CD4-positive, CD25-positive, alpha-beta regulatory T cell (primary cell): ENCODE data around the gene NR2E1. TPM values are rescaled to one million over a fixed set of nuclear protein-coding genes. Genes with fewer than 3 reads are reported as not detected.

Experiments used
- ATAC-seq, 2 donors: fragments of 150-1000 bp; cut with Tn5 transposase; one replicate each; pipeline ENCODE4 v1.10.0; 2021; ENCODE audit warnings: low read depth in 2 of 2, moderate number of reproducible peaks in 2 of 2, moderate library complexity in 1 of 2
- DNase-seq, 3 donors: peaks; one replicate each; pipeline versions ENCODE4 v3.0.0 to v3.0.0-alpha.2; 2012 to 2022; ENCODE audit warnings: mixed read lengths in 1 of 3
- H3K27ac ChIP-seq: one replicate; pipeline ENCODE4 v1.7.0; 2013; ENCODE audit warnings: mild to moderate bottlenecking, low read length; ENCODE audit not compliant: insufficient read depth, poor library complexity, severe bottlenecking
- H3K27me3 ChIP-seq: one replicate; pipeline ENCODE4 v1.7.0; 2013; ENCODE audit warnings: low read length; ENCODE audit not compliant: control insufficient read depth, insufficient read depth
- H3K36me3 ChIP-seq: one replicate; pipeline ENCODE4 v1.7.0; 2013; ENCODE audit warnings: mild to moderate bottlenecking, low read length, moderate library complexity; ENCODE audit not compliant: control insufficient read depth, insufficient read depth
- H3K4me1 ChIP-seq: 2 replicates; pipeline ENCODE4 v1.7.0; 2013; ENCODE audit warnings: mild to moderate bottlenecking, low read length; ENCODE audit not compliant: insufficient read depth, control insufficient read depth, poor library complexity, severe bottlenecking
- H3K4me3 ChIP-seq: one replicate; pipeline ENCODE4 v1.7.0; 2013; ENCODE audit warnings: low read depth, mild to moderate bottlenecking, low read length, moderate library complexity
- H3K9me3 ChIP-seq, 2 experiments: 1 replicate in 1 of 2; 2 replicates in 1 of 2; pipeline ENCODE4 v1.7.0; 2013; ENCODE audit warnings: low read length in 2 of 2, mild to moderate bottlenecking in 1 of 2, moderate library complexity in 1 of 2; ENCODE audit not compliant: control insufficient read depth in 2 of 2
- H3K27ac Mint-ChIP-seq, 3 donors: one replicate each; pipeline ENCODE4 v1.8.0; 2020 to 2022; ENCODE audit warnings: mild to moderate bottlenecking in 3 of 3, mixed read lengths in 3 of 3, moderate library complexity in 2 of 3
- H3K27me3 Mint-ChIP-seq: one replicate; pipeline ENCODE4 v1.8.0; 2022; ENCODE audit warnings: mild to moderate bottlenecking, mixed read lengths
- H3K36me3 Mint-ChIP-seq: one replicate; pipeline ENCODE4 v1.8.0; 2020; ENCODE audit warnings: mixed read lengths
- H3K4me1 Mint-ChIP-seq, 4 donors: one replicate each; pipeline ENCODE4 v1.8.0; 2020 to 2022; ENCODE audit warnings: mixed read lengths in 4 of 4, mild to moderate bottlenecking in 1 of 4
- H3K4me3 Mint-ChIP-seq, 4 donors: one replicate each; pipeline ENCODE4 v1.8.0; 2020 to 2022; ENCODE audit warnings: mild to moderate bottlenecking in 4 of 4, mixed read lengths in 4 of 4, moderate library complexity in 3 of 4
- H3K9me3 Mint-ChIP-seq, 7 donors: one replicate each; pipeline ENCODE4 v1.8.0; 2020 to 2022; ENCODE audit warnings: mixed read lengths in 7 of 7, mild to moderate bottlenecking in 3 of 7, moderate library complexity in 2 of 7
- polyA plus RNA-seq, 4 donors: library from polyadenylated mRNA; unstranded; fragments of 300-500 nt; fragmentation: Illumina TruSeq; gene quantifications; one replicate each; pipeline ENCODE4 v1.2.3, GENCODE V29; 2021
- total RNA-seq: library from RNA; stranded (reverse); gene quantifications from one replicate; pipeline ENCODE4 v1.2.3, GENCODE V29; 2022

The NR2E1 gene
- total and polyA plus RNA-seq, 5 donors from 2014 or later, result not detected

- H3K27ac Mint-ChIP-seq, result no peak overlapping the region
- H3K27ac ChIP-seq, result no peak overlapping the region
- peaks cover 16% of the 10 kb centered on the region for H3K4me1 ChIP-seq
- H3K4me1 Mint-ChIP-seq, result peaks cover 0 to 19% (median 12%) of the 10 kb centered on the region in 4 donors
- H3K9me3 Mint-ChIP-seq, result peaks cover 0 to 3% (median 0%) of the 10 kb centered on the region in 7 donors
- H3K36me3 ChIP-seq, result no peaks in the 10 kb centered on the region
- H3K27me3 ChIP-seq, result peaks cover 61% of the 10 kb centered on the region
- H3K36me3 Mint-ChIP-seq, result no peaks in the 10 kb centered on the region
- ATAC-seq, result no peak
- no peak for DNase-seq
- H3K27me3 Mint-ChIP-seq, result peaks cover 87% of the 10 kb centered on the region
- no peak overlapping the region for H3K4me3 ChIP-seq
- H3K4me3 Mint-ChIP-seq, result peak overlapping the region in 3 of 4 donors; percentile 56 to 71 (median 64)
- no peaks in the 10 kb centered on the region for H3K9me3 ChIP-seq
Measured at GRCh38 chr6:108157234-108157980, 8.4 kb upstream of the NR2E1 start.

DNA sequence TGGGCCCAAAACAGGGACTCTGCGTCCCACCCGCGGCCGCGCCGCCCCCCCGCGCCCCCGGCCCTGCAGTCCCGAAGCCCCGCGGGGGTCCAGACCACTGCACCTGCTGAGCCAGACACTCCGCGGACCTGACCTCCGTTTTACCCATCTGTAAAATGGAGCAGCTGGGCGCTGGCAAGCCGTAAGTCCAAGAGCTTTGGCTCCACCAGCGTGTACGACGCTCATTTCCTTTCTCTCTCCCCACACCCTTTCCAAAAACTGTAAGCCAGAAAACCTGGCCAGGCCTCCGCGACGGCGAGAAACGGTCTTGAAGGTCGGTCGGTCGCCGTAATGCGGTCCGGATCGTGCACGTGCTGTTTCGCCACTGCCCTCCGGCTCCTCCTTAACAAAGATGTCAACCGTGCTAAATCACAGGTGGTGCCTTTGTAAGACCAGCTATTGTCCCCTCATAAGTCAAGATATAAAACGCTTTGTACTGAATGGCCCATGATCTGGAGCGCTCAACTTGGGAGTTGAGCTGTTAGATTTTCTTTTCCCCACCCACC lies 7.8 kb upstream of the NR2E1 start:
- peak overlapping the region; percentile 51 to 82 (median 70) for H3K4me3 Mint-ChIP-seq
- H3K4me1 Mint-ChIP-seq, result peaks cover 0 to 19% (median 12%) of the 10 kb centered on the region in 4 donors
- H3K27ac ChIP-seq, result no peak overlapping the region
- H3K4me3 ChIP-seq, result no peak overlapping the region
- H3K27ac Mint-ChIP-seq, result no peak overlapping the region
- peaks cover 67% of the 10 kb centered on the region for H3K27me3 ChIP-seq
- peaks cover 87% of the 10 kb centered on the region for H3K27me3 Mint-ChIP-seq
- no peaks in the 10 kb centered on the region for H3K9me3 ChIP-seq
- H3K36me3 Mint-ChIP-seq, result no peaks in the 10 kb centered on the region
- ATAC-seq (no peak), DNase-seq (no peak)
- H3K36me3 ChIP-seq, result no peaks in the 10 kb centered on the region
- H3K4me1 ChIP-seq, result peaks cover 16% of the 10 kb centered on the region
- H3K9me3 Mint-ChIP-seq, result peaks cover 0 to 3% (median 0%) of the 10 kb centered on the region in 7 donors

GRCh38 chr6:108159981-108160380 lies 5.8 kb upstream of the NR2E1 start:
- Histone ChIP-seq H3K4me3 (no peak overlapping the region), H3K27me3 (peaks cover 66% of the 10 kb centered on the region), H3K36me3 (no peaks in the 10 kb centered on the region), H3K27ac (no peak overlapping the region), H3K4me1 (peaks cover 19% of the 10 kb centered on the region), H3K9me3 (no peaks in the 10 kb centered on the region)
- Mint-ChIP-seq H3K4me1 (peaks cover 0 to 25% (median 20%) of the 10 kb centered on the region in 4 donors), H3K4me3 (no peak overlapping the region), H3K9me3 (peaks cover 0 to 2% (median 0%) of the 10 kb centered on the region in 7 donors), H3K27me3 (peaks cover 86% of the 10 kb centered on the region), H3K36me3 (no peaks in the 10 kb centered on the region), H3K27ac (no peak overlapping the region)
- no peak for ATAC-seq
- DNase-seq, result no peak

DNA sequence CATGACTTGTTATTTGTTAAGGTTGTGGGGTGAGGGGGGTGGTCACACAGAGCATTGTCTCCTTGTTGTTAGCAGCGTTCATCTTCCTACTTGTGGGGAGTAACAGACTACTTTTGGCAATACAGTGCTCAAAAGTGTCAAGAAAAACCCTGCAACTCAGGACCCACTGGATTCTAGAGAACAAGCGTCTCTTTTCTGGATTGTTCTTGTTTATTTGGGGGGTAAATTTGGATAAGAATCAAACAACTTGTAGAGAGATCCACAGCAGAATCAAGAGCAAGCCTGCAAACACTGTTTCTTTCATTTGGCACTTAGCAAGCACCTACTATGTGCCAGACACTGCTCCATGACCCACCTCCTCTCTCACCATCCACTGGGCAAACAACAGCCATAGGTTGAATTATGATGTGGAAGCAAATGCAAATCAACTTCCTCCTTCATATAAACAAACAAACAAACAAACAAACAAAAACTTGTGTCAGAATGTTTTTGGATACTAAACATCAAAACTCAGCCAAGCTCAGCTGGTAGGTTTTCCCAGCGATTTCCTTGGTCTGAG lies 4.0 kb upstream of the NR2E1 start:
- peaks cover 85% of the 10 kb centered on the region for H3K27me3 Mint-ChIP-seq
- peak overlapping the region in 1 of 3 donors; percentile 11 for H3K27ac Mint-ChIP-seq
- H3K4me3 Mint-ChIP-seq, result no peak overlapping the region
- Histone ChIP-seq H3K9me3 (no peaks in the 10 kb centered on the region), H3K4me3 (no peak overlapping the region), H3K36me3 (no peaks in the 10 kb centered on the region), H3K27ac (no peak overlapping the region), H3K27me3 (peaks cover 58% of the 10 kb centered on the region), H3K4me1 (peaks cover 33% of the 10 kb centered on the region)
- no peaks in the 10 kb centered on the region for H3K36me3 Mint-ChIP-seq
- DNase-seq (no peak), ATAC-seq (no peak)
- H3K9me3 Mint-ChIP-seq, result peaks cover 0 to 2% (median 0%) of the 10 kb centered on the region in 7 donors
- peaks cover 0 to 35% (median 25%) of the 10 kb centered on the region in 4 donors for H3K4me1 Mint-ChIP-seq

- peak overlapping the region in 1 of 4 donors; percentile 62 for H3K4me3 Mint-ChIP-seq
- peaks cover 33% of the 10 kb centered on the region for H3K4me1 ChIP-seq
Measured at GRCh38 chr6:108163267-108163643, 2.6 kb upstream of the NR2E1 start.

GRCh38 chr6:108163644-108164542 lies 1.9 kb upstream of the NR2E1 start:
- Histone ChIP-seq H3K36me3 (no peaks in the 10 kb centered on the region), H3K4me1 (peaks cover 40% of the 10 kb centered on the region), H3K27ac (no peak overlapping the region), H3K9me3 (no peaks in the 10 kb centered on the region), H3K27me3 (peaks cover 58% of the 10 kb centered on the region), H3K4me3 (no peak overlapping the region)
- Mint-ChIP-seq H3K4me3 (peak overlapping the region in 2 of 4 donors; percentile 11 to 62), H3K36me3 (no peaks in the 10 kb centered on the region), H3K27ac (no peak overlapping the region), H3K4me1 (peaks cover 0 to 40% (median 17%) of the 10 kb centered on the region in 4 donors), H3K27me3 (peaks cover 88% of the 10 kb centered on the region), H3K9me3 (peaks cover 0 to 2% (median 0%) of the 10 kb centered on the region in 7 donors)
- no peak for ATAC-seq
- DNase-seq, result no peak

More at GRCh38 chr6:108163267-108163643, 2.6 kb upstream of the NR2E1 start:
- DNase-seq (no peak), ATAC-seq (no peak)
- Mint-ChIP-seq H3K27ac (no peak overlapping the region), H3K4me1 (peaks cover 0 to 40% (median 20%) of the 10 kb centered on the region in 4 donors), H3K27me3 (peaks cover 90% of the 10 kb centered on the region), H3K9me3 (peaks cover 0 to 2% (median 0%) of the 10 kb centered on the region in 7 donors), H3K36me3 (no peaks in the 10 kb centered on the region)
- peaks cover 60% of the 10 kb centered on the region for H3K27me3 ChIP-seq
- H3K4me3 ChIP-seq, result no peak overlapping the region
- no peaks in the 10 kb centered on the region for H3K9me3 ChIP-seq
- H3K27ac ChIP-seq, result no peak overlapping the region
- no peaks in the 10 kb centered on the region for H3K36me3 ChIP-seq

GRCh38 chr6:108164543-108164814 lies 1.3 kb upstream of the NR2E1 start:
- Histone ChIP-seq H3K27ac (no peak overlapping the region), H3K27me3 (peaks cover 52% of the 10 kb centered on the region), H3K9me3 (no peaks in the 10 kb centered on the region), H3K36me3 (no peaks in the 10 kb centered on the region), H3K4me3 (no peak overlapping the region), H3K4me1 (peaks cover 45% of the 10 kb centered on the region)
- H3K36me3 Mint-ChIP-seq, result no peaks in the 10 kb centered on the region
- H3K4me3 Mint-ChIP-seq, result no peak overlapping the region
- DNase-seq (no peak), ATAC-seq (no peak)
- peaks cover 0 to 2% (median 0%) of the 10 kb centered on the region in 7 donors for H3K9me3 Mint-ChIP-seq
- H3K27ac Mint-ChIP-seq, result no peak overlapping the region
- peaks cover 89% of the 10 kb centered on the region for H3K27me3 Mint-ChIP-seq
- H3K4me1 Mint-ChIP-seq, result peaks cover 0 to 46% (median 17%) of the 10 kb centered on the region in 4 donors
